ENCODE measurements around the gene ACOX3.

ACOX3 gene

DNA sequence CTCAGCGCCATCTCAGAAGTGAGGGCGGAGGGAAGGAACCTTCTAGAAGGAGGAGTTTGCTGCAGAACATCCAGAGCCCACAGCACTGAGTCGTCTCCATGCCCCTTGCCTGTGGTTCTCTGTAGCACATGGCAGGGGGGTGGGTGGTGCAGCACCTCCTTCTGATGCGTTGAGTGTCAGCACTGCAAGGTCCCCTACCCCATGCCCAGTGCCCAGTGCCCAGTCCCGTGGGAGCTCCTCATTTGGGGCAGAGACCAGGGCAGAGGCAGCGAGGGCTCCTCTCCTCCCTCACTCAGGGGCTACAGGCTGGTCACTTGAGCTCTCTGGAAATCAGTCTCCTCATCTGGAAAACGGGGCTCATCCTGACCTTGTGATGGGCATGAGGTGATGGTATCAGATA is 92.9 kb downstream of the ACOX3 start:
- DNase-seq: no peak
- no peak overlapping the region for H3K4me3 ChIP-seq (ENCODE audit: insufficient read depth, low read depth, low read length, poor library complexity, severe bottlenecking)

DNA sequence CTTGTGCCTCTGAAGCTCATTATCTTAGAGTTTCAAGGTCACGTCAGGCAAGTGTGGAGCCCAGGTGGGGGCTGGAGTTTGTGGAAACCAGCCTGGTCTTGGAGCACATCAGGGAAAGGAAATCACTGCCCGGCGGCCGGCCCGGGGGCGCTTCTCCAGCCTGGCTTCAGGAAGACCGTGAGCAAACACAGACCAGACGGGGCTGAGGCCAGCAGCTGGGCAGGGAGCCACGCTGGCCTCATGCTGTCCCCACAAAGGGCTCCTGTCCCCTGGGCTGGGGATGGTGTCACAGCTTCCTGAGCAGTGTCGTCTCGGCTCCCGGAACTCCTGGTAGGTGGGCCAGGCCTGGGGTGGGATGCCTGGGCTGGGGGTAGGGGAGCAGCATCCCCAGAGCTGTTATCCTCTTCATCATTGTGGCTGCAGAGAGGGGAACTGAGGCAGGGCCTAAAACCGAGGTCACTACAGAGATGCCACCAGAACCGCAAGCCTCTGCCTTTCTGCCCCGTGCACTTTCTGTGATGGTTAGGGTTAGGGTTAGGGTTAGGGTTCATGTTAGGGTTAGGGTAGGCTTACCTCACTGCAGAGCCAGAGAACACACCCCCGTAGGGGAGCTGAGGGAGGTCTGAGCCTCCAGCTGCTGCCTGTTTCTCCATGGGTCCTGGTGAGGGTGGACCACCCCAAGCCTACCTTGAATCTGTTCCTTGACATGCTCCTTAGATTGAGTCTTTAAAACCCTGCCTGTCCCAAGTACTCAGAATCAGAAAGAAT is 93.5 kb downstream of the ACOX3 start:
- no peak overlapping the region for H3K4me3 ChIP-seq (ENCODE audit: insufficient read depth, low read depth, low read length, poor library complexity, severe bottlenecking)
- H3K36me3 ChIP-seq (ENCODE audit: control insufficient read depth, insufficient read depth, low read length): no peaks in the 10 kb centered on the region
- H3K4me1 ChIP-seq (ENCODE audit: control insufficient read depth, insufficient read depth, low read length, poor library complexity, severe bottlenecking): no peaks in the 10 kb centered on the region
- no peak for DNase-seq
- H3K9me3 ChIP-seq (ENCODE audit: control insufficient read depth, low read length): no peaks in the 10 kb centered on the region
- H3K27me3 ChIP-seq (replicated peaks; ENCODE audit: control insufficient read depth, insufficient read depth, low read length, poor library complexity, severe bottlenecking): no peaks in the 10 kb centered on the region
- no peak overlapping the region for H3K27ac ChIP-seq (ENCODE audit: insufficient read depth, low read length, poor library complexity, severe bottlenecking)

More for the DNA sequence above, 92.9 kb downstream of the ACOX3 start:
- H3K27ac ChIP-seq (ENCODE audit: insufficient read depth, low read length, poor library complexity, severe bottlenecking): no peak overlapping the region
- H3K27me3 ChIP-seq (replicated peaks; ENCODE audit: control insufficient read depth, insufficient read depth, low read length, poor library complexity, severe bottlenecking): no peaks in the 10 kb centered on the region
- H3K9me3 ChIP-seq (ENCODE audit: control insufficient read depth, low read length): no peaks in the 10 kb centered on the region
- H3K4me1 ChIP-seq (ENCODE audit: control insufficient read depth, insufficient read depth, low read length, poor library complexity, severe bottlenecking): no peaks in the 10 kb centered on the region
- no peaks in the 10 kb centered on the region for H3K36me3 ChIP-seq (ENCODE audit: control insufficient read depth, insufficient read depth, low read length)

DNA sequence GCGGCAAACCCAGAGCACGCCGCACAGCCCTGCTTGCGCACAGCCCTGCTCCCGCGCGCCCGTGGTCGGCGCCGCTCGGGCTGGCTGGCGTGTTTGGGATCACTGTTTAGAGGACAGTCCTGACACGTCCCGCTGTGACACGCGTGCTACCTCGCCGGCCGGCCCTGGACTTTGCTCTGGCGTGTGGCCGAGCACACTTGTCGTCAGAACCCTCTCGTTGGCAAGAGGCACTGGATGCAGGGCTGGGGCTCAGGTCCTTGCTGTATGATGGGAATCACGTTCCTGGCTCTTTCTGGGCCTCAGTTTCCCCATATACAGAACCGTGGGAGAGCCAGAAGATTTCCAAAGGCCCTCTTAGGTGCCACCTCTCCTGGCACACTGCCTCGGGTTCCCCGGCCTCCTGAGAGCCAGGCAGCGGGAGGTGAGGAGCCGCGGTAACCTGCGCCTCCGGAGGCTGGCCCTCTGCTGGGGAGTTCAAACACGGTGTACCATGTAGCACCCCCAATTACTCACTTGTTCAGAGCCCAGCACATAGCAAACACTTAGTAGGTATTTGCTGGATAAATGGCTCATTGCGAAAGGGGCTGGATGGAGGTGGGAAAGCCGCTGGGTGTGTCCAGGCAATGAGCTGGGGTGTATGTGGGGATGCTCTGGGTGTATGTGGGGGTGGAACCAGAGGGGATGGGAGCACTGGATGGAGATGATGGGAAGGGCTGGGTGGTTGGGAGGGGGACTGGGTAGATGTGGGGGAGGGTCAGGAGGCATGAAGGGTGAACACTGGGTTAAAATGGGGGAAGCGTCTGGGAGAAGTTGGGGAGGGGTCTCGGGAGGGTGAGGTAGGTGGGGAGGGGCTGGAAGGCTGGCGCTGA is 94.3 kb downstream of the ACOX3 start:
- no peaks in the 10 kb centered on the region for H3K4me1 ChIP-seq (ENCODE audit: control insufficient read depth, insufficient read depth, low read length, poor library complexity, severe bottlenecking)
- no peaks in the 10 kb centered on the region for H3K27me3 ChIP-seq (replicated peaks; ENCODE audit: control insufficient read depth, insufficient read depth, low read length, poor library complexity, severe bottlenecking)
- no peak for DNase-seq
- H3K36me3 ChIP-seq (ENCODE audit: control insufficient read depth, insufficient read depth, low read length): no peaks in the 10 kb centered on the region
- no peak overlapping the region for H3K4me3 ChIP-seq (ENCODE audit: insufficient read depth, low read depth, low read length, poor library complexity, severe bottlenecking)
- no peaks in the 10 kb centered on the region for H3K9me3 ChIP-seq (ENCODE audit: control insufficient read depth, low read length)
- H3K27ac ChIP-seq (ENCODE audit: insufficient read depth, low read length, poor library complexity, severe bottlenecking): no peak overlapping the region

DNA sequence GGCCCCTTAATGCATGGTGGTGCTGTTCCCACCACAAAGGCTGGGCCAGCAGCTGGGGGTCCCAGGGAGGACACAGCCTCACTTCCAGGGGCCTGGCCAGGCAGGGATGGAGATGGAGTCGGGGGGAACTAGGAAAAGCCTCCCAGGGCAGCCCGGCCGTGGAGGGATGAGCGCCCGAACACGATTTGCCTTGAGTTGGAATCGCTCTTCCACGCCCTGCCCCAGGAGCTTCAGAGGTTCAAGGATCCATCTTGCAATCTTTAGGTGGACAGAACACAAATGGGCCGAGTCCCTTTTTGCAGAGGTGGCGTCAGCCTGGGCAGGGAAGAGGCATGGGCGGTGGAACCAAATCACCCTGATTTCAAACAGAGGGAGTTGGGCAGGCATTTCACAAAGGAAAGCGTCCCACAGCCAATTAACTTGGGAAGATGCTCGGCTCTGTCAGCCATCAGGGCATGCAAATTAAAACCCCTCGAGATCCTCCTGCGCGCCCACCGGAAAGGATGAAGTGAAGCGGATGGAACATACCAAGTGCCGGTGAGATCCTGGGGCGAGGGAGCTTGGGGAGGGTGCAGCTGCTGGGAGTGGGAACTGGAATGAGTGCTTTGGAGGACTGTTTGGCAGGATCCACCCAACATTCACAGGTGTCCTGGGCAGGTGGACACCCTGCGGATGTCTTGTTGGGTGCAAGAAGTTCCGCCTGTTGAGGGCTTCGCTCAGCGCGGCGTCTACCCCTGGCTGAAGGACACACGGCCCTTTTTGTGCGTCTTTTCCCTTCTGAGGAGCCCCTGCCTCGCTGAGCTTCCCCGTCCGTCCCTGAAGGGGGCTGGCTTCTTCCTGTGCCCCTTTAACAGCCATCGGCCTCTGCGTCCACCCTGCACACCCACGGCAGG is 95.2 kb downstream of the ACOX3 start:
- no peak overlapping the region for H3K4me3 ChIP-seq (ENCODE audit: insufficient read depth, low read depth, low read length, poor library complexity, severe bottlenecking)
- no peaks in the 10 kb centered on the region for H3K9me3 ChIP-seq (ENCODE audit: control insufficient read depth, low read length)
- no peaks in the 10 kb centered on the region for H3K27me3 ChIP-seq (replicated peaks; ENCODE audit: control insufficient read depth, insufficient read depth, low read length, poor library complexity, severe bottlenecking)
- no peaks in the 10 kb centered on the region for H3K36me3 ChIP-seq (ENCODE audit: control insufficient read depth, insufficient read depth, low read length)
- DNase-seq: no peak
- no peaks in the 10 kb centered on the region for H3K4me1 ChIP-seq (ENCODE audit: control insufficient read depth, insufficient read depth, low read length, poor library complexity, severe bottlenecking)
- no peak overlapping the region for H3K27ac ChIP-seq (ENCODE audit: insufficient read depth, low read length, poor library complexity, severe bottlenecking)

DNA sequence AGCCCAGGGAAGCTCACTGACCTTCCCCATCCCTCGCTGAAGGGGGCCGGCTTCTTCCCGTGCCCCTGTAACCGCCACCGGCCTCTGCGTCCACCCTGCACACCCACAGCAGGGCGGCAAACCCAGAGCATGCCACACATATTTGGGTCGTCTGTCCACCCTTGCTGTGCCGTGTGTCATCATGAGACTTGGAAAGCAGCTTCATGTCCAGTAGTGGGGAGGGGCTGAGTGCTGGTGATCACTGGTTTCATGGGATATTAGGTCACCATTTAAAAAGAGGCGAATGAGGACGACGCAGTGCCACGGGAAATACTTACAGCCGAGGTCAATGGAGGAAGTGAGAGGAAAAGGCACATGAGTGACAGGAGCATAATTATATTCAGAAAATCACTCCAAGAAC is 96.1 kb downstream of the ACOX3 start:
- Histone ChIP-seq H3K36me3 (ENCODE audit: control insufficient read depth, insufficient read depth, low read length) (no peaks in the 10 kb centered on the region), H3K9me3 (ENCODE audit: control insufficient read depth, low read length) (no peaks in the 10 kb centered on the region), H3K27ac (ENCODE audit: insufficient read depth, low read length, poor library complexity, severe bottlenecking) (no peak overlapping the region), H3K4me3 (ENCODE audit: insufficient read depth, low read depth, low read length, poor library complexity, severe bottlenecking) (no peak overlapping the region), H3K4me1 (ENCODE audit: control insufficient read depth, insufficient read depth, low read length, poor library complexity, severe bottlenecking) (no peaks in the 10 kb centered on the region), H3K27me3 (replicated peaks; ENCODE audit: control insufficient read depth, insufficient read depth, low read length, poor library complexity, severe bottlenecking) (no peaks in the 10 kb centered on the region)
- no peak for DNase-seq

DNA sequence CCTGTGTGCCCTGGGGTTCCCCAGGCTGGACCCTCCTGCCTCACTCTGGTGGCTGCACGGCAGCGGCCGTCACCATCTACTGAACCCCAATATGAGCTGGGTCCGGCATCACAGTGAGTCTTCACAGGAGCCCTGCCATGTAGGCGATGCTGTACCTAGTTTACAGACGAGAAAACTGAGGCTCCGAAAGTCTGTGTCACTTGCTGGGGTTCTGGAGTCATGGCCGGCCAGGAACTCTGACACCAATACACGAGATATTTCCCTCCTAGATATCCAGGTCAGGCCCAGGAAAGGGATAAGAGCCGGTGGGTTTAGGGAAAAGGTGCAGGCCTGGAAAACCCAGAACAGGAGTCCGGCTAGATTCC is 96.6 kb downstream of the ACOX3 start:
- H3K27ac ChIP-seq (ENCODE audit: insufficient read depth, low read length, poor library complexity, severe bottlenecking): no peak overlapping the region
- H3K36me3 ChIP-seq (ENCODE audit: control insufficient read depth, insufficient read depth, low read length): no peaks in the 10 kb centered on the region
- no peaks in the 10 kb centered on the region for H3K9me3 ChIP-seq (ENCODE audit: control insufficient read depth, low read length)
- H3K27me3 ChIP-seq (replicated peaks; ENCODE audit: control insufficient read depth, insufficient read depth, low read length, poor library complexity, severe bottlenecking): no peaks in the 10 kb centered on the region
- H3K4me1 ChIP-seq (ENCODE audit: control insufficient read depth, insufficient read depth, low read length, poor library complexity, severe bottlenecking): no peaks in the 10 kb centered on the region
- H3K4me3 ChIP-seq (ENCODE audit: insufficient read depth, low read depth, low read length, poor library complexity, severe bottlenecking): no peak overlapping the region
- no peak for DNase-seq

DNA sequence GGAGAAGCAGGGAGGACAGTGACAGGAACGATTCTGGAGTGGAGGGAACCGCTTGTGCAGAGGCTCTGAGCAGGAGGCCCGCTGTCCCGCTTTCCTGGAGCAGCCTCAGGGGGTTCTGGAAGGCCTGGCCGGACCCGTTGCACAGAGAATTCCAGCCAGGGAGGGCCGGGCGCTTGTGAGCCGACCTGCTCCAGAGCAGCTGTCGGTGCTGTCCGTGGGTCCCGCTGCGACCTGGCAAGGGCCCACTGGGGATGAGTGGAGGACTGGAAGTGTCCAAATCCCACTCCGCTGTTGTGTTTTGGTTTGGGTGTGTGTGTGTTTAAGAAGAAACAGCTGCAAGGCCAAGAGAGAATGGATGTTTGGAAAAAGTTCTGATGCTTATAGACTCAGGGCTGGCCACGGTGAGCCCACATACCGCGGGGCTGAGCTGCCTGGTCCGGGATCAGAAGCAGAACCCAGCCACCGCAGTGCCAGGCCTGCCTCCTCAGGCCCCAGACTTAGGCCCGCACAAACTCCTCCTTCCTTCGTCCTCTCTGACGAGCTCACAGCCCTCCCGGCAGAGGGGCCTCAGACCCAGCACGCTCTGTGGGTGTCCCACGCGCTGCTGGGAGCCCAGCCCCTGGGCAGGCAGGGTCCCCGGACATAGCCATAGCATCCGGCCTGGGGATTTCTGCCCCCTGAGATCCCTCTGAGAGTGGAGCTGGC is 97.1 kb downstream of the ACOX3 start:
- no peak overlapping the region for H3K4me3 ChIP-seq (ENCODE audit: insufficient read depth, low read depth, low read length, poor library complexity, severe bottlenecking)
- H3K9me3 ChIP-seq (ENCODE audit: control insufficient read depth, low read length): no peaks in the 10 kb centered on the region
- H3K36me3 ChIP-seq (ENCODE audit: control insufficient read depth, insufficient read depth, low read length): no peaks in the 10 kb centered on the region
- no peak for DNase-seq
- H3K27me3 ChIP-seq (replicated peaks; ENCODE audit: control insufficient read depth, insufficient read depth, low read length, poor library complexity, severe bottlenecking): no peaks in the 10 kb centered on the region
- no peaks in the 10 kb centered on the region for H3K4me1 ChIP-seq (ENCODE audit: control insufficient read depth, insufficient read depth, low read length, poor library complexity, severe bottlenecking)
- H3K27ac ChIP-seq (ENCODE audit: insufficient read depth, low read length, poor library complexity, severe bottlenecking): no peak overlapping the region

DNA sequence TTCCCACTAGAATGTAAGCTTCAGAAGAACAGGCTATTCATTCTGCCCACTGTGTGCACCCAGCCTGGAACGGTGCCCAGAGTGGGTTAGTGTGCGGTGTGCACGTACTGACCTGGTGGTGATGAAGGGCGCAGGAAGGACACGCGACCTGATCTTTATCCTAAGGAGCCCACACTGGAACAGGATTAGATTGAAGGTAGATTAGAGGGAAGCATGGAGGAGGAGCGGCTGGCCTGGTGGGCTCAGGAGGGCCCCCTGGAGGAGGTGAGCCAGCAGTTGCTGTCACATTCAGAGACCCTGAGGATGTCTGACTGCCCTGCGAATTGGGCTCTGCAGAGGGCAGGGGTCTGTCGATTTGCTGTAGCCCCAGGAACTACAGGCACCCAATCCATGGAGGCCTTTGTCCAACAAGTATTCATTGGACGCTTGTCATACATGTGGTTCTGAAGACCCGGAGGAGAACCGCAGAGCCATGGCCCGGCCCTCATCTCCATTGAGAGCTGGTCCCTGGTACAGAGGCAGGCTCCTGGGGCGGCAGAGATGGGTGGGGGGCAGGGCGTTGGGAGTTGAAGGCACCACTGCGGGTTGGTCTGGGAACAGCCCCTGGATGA is 97.8 kb downstream of the ACOX3 start:
- Histone ChIP-seq H3K36me3 (ENCODE audit: control insufficient read depth, insufficient read depth, low read length) (no peaks in the 10 kb centered on the region), H3K9me3 (ENCODE audit: control insufficient read depth, low read length) (no peaks in the 10 kb centered on the region), H3K4me1 (ENCODE audit: control insufficient read depth, insufficient read depth, low read length, poor library complexity, severe bottlenecking) (no peaks in the 10 kb centered on the region), H3K27ac (ENCODE audit: insufficient read depth, low read length, poor library complexity, severe bottlenecking) (no peak overlapping the region), H3K4me3 (ENCODE audit: insufficient read depth, low read depth, low read length, poor library complexity, severe bottlenecking) (no peak overlapping the region), H3K27me3 (replicated peaks; ENCODE audit: control insufficient read depth, insufficient read depth, low read length, poor library complexity, severe bottlenecking) (no peaks in the 10 kb centered on the region)
- no peak for DNase-seq

DNA sequence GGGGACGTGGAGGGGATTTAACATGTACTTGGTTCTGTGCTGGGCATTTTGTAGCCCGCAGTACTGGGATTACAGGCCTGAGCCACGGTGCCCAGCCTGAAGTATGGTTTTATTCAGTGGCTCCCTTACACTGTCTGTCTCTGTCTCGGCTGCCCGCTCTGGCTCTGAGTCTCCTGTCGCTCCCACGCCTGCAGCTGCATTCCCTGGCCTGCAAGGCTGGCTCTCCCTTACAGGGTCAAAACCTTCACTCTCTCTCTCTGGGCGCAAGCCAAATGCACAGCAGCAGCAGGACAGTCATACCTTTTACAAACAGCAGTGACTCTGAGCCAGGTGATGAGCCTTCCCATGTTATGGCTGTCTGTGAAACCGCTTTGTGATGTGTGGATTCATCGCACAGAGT is 98.8 kb downstream of the ACOX3 start:
- Histone ChIP-seq H3K4me1 (ENCODE audit: control insufficient read depth, insufficient read depth, low read length, poor library complexity, severe bottlenecking) (no peaks in the 10 kb centered on the region), H3K4me3 (ENCODE audit: insufficient read depth, low read depth, low read length, poor library complexity, severe bottlenecking) (no peak overlapping the region), H3K9me3 (ENCODE audit: control insufficient read depth, low read length) (no peaks in the 10 kb centered on the region), H3K27me3 (replicated peaks; ENCODE audit: control insufficient read depth, insufficient read depth, low read length, poor library complexity, severe bottlenecking) (no peaks in the 10 kb centered on the region), H3K36me3 (ENCODE audit: control insufficient read depth, insufficient read depth, low read length) (no peaks in the 10 kb centered on the region), H3K27ac (ENCODE audit: insufficient read depth, low read length, poor library complexity, severe bottlenecking) (no peak overlapping the region)
- DNase-seq: no peak

Data from effector memory CD4-positive, alpha-beta T cell (primary cell).